ENCODE data around the gene RBM11.

RBM11 gene

DNA sequence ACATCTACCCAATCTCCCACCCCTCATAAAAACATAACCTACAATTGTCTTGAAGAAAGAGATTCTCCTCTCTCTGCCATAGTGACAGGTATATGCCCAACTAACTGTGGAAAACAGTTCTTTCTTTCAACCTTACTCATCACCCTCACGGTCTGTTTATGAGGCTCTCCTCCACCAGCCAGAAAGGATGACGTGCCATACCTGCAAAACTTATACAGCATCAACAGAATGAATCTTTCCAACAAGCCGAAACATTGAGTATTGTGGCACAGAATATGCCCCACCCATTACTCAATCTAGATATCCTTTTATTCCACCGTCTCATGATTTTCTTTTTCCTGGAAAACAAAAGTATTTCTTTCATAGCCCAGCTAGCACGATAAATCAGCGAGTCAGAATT is 55.7 kb downstream of the RBM11 start:
- DNase-seq = no peak

DNA sequence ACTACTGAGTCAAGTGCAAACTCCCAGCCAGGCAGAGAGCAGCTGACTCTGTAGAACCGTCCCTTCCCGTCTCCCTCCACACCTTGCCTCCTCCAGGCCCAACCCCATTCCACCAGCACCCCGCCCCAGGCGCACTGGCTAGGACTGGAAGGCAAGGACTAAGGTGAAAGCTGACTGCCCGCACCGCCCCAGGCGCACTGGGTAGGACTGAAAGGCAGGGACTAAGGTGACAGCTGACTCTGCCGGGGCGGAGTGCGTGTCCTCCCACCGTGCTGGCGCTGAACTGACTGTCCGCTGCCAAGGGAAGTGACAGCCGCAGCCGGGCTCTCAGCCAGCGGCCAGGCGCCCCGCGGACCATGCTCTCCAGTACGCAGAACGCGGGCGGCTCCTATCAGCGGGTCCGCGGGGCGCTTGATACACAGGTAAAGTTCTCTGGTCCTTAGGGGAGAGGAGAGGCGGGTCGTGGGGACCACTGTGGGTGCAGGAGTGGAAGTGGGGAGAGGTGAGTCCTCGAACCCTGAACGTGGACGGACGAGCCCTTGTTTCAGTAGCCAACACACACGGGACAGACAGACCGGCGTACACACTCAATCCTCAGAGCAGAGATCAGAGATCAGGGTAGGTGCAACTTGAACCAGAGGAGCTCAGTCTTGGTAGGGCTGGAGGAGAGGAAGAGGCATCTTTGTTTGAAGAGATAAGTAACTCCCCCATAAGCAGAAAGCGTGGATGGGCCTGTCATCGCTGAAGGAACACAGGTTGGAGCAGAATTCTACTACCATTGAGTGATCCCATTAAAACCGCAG is 58.0 kb downstream of the RBM11 start:
- DNase-seq = no peak

DNA sequence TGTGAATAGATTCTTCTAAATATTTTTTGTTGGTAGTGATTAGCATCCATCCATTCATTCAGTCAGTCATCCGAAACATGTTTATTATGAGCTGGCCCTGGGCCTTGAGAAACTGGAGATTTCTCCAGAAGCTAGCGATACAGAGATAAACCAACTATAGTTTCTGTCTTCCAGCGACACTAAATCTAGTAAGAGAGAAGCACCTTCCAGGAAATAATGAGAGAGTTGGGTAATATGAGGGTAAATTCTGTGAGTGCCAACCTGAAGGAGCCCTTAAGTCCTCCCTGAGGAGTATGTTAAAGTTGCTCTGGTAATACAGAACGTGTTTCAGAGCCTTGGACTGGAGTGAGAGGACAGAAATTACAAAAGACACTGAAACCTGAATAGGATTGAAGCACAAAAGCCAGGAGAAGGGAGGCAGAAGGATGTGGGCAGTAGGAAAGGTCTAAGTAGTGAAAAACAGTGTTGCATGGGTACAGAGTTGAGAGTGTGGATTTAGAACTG is 59.8 kb downstream of the RBM11 start:
- no peak for DNase-seq

Measured in NCI-H82 (cell line).